ENCODE measurements around the gene FHIT.

FHIT gene

GRCh38 chr3:59908701-59909100 is 1342.6 kb downstream of the FHIT start:
- H3K36me3 ChIP-seq: no peaks in the 10 kb centered on the region
- H3K9me3 ChIP-seq: no peaks in the 10 kb centered on the region
- no peak overlapping the region for H3K27ac ChIP-seq
- no peak overlapping the region for H3K4me3 ChIP-seq (ENCODE audit: low read depth in 1 of 2, low read length in 1 of 2)
- H3K4me1 ChIP-seq (ENCODE audit: control insufficient read depth in 1 of 2, insufficient read depth in 1 of 2, low read depth in 1 of 2, low read length in 1 of 2): no peaks in the 10 kb centered on the region
- H3K27me3 ChIP-seq: no peaks in the 10 kb centered on the region
- TF ChIP-seq, protein P1, sequence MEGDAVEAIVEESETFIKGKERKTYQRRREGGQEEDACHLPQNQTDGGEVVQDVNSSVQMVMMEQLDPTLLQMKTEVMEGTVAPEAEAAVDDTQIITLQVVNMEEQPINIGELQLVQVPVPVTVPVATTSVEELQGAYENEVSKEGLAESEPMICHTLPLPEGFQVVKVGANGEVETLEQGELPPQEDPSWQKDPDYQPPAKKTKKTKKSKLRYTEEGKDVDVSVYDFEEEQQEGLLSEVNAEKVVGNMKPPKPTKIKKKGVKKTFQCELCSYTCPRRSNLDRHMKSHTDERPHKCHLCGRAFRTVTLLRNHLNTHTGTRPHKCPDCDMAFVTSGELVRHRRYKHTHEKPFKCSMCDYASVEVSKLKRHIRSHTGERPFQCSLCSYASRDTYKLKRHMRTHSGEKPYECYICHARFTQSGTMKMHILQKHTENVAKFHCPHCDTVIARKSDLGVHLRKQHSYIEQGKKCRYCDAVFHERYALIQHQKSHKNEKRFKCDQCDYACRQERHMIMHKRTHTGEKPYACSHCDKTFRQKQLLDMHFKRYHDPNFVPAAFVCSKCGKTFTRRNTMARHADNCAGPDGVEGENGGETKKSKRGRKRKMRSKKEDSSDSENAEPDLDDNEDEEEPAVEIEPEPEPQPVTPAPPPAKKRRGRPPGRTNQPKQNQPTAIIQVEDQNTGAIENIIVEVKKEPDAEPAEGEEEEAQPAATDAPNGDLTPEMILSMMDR (IDR thresholded peaks at IDR 0.05): no peak

DNA sequence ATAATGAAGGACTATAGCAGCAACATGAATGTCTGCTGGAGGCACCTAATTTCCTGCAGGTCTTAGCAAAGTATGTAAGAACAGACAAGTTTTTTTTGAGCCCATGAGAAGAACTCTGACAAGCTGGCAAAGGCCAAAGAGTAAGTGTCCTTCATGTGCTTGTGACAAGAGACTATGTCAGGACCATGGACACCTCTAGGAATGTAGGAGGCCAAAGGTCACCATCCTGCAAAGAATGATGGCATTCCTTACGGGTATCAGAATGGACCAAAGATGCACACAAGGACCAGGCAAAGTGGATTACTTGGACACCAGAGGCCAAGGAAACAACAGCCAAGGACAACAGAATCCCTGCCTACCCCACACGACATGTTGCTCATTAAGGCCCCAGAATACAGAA is 1343.0 kb downstream of the FHIT start:
- H3K4me1 ChIP-seq (ENCODE audit: control insufficient read depth in 1 of 2, insufficient read depth in 1 of 2, low read depth in 1 of 2, low read length in 1 of 2): no peaks in the 10 kb centered on the region
- H3K36me3 ChIP-seq: no peaks in the 10 kb centered on the region
- H3K4me3 ChIP-seq (ENCODE audit: low read depth in 1 of 2, low read length in 1 of 2): no peak overlapping the region
- TF ChIP-seq, protein P1 (IDR thresholded peaks at IDR 0.05): no peak
- H3K9me3 ChIP-seq: no peaks in the 10 kb centered on the region
- H3K27me3 ChIP-seq: no peaks in the 10 kb centered on the region
- no peak overlapping the region for H3K27ac ChIP-seq

GRCh38 chr3:59904296-59904695 is 1347.0 kb downstream of the FHIT start:
- no peaks in the 10 kb centered on the region for H3K27me3 ChIP-seq
- H3K4me1 ChIP-seq (ENCODE audit: control insufficient read depth in 1 of 2, insufficient read depth in 1 of 2, low read depth in 1 of 2, low read length in 1 of 2): no peaks in the 10 kb centered on the region
- no peak overlapping the region for H3K27ac ChIP-seq
- H3K36me3 ChIP-seq: no peaks in the 10 kb centered on the region
- TF ChIP-seq, protein P1 (IDR thresholded peaks at IDR 0.05): no peak
- no peaks in the 10 kb centered on the region for H3K9me3 ChIP-seq
- no peak overlapping the region for H3K4me3 ChIP-seq (ENCODE audit: low read depth in 1 of 2, low read length in 1 of 2)

DNA sequence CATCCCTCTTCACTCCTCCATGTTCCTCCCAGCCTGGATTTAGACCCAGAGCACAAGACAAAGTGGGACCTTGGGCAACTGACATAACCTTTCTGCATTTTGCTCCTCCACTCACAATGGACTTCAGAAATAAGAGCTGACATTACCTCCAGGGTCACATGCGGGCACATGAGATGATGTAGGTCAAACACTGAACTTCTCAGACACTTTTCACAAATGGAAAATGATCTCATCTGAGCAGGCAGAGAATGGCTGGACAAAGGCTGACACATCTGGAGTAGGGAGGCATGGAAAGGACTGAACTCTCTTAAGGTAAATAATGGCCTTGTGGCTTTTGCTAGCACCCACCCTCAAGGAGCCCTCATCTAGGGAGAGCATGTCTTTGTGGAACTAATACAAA is 1352.2 kb downstream of the FHIT start:
- H3K9me3 ChIP-seq: no peaks in the 10 kb centered on the region
- TF ChIP-seq, protein P1 (IDR thresholded peaks at IDR 0.05): no peak
- H3K4me1 ChIP-seq (ENCODE audit: control insufficient read depth in 1 of 2, insufficient read depth in 1 of 2, low read depth in 1 of 2, low read length in 1 of 2): no peaks in the 10 kb centered on the region
- no peak overlapping the region for H3K4me3 ChIP-seq (ENCODE audit: low read depth in 1 of 2, low read length in 1 of 2)
- H3K36me3 ChIP-seq: no peaks in the 10 kb centered on the region
- H3K27me3 ChIP-seq: no peaks in the 10 kb centered on the region
- no peak overlapping the region for H3K27ac ChIP-seq

DNA sequence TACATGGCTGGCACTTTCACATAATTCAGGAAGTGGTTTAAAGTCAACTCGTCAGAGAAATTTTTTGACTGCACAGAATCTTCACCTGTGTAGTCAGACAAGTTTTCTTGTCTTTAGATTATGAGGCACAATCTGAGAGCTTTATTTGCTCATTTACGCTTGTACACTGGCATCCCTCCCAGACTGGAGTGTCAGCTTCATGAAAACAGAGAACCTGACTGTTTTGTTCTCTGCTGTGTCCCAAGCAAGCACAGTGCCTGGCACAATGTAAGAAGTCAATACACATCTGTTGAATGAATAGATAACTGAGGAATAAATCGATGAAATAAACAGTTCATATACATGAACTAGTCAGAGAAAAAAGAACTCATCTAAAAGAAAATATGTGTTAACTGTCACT is 1355.3 kb downstream of the FHIT start:
- H3K27ac ChIP-seq: no peak overlapping the region
- H3K4me3 ChIP-seq (ENCODE audit: low read depth in 1 of 2, low read length in 1 of 2): no peak overlapping the region
- no peaks in the 10 kb centered on the region for H3K27me3 ChIP-seq
- H3K4me1 ChIP-seq (ENCODE audit: control insufficient read depth in 1 of 2, insufficient read depth in 1 of 2, low read depth in 1 of 2, low read length in 1 of 2): no peaks in the 10 kb centered on the region
- H3K9me3 ChIP-seq: no peaks in the 10 kb centered on the region
- TF ChIP-seq, protein P1 (IDR thresholded peaks at IDR 0.05): no peak
- H3K36me3 ChIP-seq: no peaks in the 10 kb centered on the region

Data from neutrophil (primary cell).